ENCODE measurements around the gene TCF25.

GRCh38 chr16:89845417-89845816 lies 28.0 kb upstream of the TCF25 start:
- no peak for TF ChIP-seq CTCF (conservative IDR thresholded peaks at IDR 0.05 in 1 of 2, IDR thresholded peaks at IDR 0.05 in 1 of 2; ENCODE audit: low read depth in 1 of 2, low read length in 2 of 2)
- no peak for TF ChIP-seq EZH2 (IDR thresholded peaks at IDR 0.05; ENCODE audit: low read length, missing control alignments)
